ENCODE data around the gene SLC35D3.

The SLC35D3 gene

DNA sequence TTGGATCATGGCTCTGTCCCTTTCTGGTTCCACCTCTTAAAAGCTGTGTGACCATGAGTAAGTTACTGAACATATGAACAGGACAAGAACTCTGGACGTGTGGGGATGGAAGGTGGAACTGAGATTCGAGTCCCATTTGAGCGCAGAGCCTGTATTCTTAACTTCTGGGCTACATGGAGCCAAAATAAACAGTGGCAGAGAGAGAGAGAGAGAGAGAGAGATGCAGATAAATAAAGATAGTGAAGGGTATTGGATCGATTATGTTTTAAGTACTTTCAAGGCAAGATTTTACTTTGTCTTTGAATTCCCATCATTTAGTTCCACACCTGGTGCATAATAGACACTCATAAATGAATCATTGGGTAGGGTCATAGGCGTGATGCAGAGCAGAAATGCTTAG, 39.7 kb downstream of the SLC35D3 start:
- TF ChIP-seq CREB1 (IDR thresholded peaks at IDR 0.05; ENCODE audit: low read depth) (no peak), FOXM1 (IDR thresholded peaks at IDR 0.05; ENCODE audit: borderline replicate concordance, low read depth) (no peak), EGR1 (IDR thresholded peaks at IDR 0.05) (no peak), USF1 (IDR thresholded peaks at IDR 0.05) (no peak), CEBPB (IDR thresholded peaks at IDR 0.05) (no peak), TAF1 (IDR thresholded peaks at IDR 0.05; ENCODE audit: low read depth) (no peak), RAD21 (IDR thresholded peaks at IDR 0.05; ENCODE audit: low read depth) (no peak), YY1 (IDR thresholded peaks at IDR 0.05; ENCODE audit: low read depth) (no peak), TEAD4 (IDR thresholded peaks at IDR 0.05) (no peak), REST (IDR thresholded peaks at IDR 0.05; ENCODE audit: low read depth) (no peak), ZBTB7A (IDR thresholded peaks at IDR 0.05; ENCODE audit: low read depth) (no peak), EP300 (IDR thresholded peaks at IDR 0.05; ENCODE audit: borderline replicate concordance) (no peak), TCF12 (IDR thresholded peaks at IDR 0.05; ENCODE audit: low read depth) (no peak), NFIC (IDR thresholded peaks at IDR 0.05) (no peak)
- TF ChIP-seq, protein P1, sequence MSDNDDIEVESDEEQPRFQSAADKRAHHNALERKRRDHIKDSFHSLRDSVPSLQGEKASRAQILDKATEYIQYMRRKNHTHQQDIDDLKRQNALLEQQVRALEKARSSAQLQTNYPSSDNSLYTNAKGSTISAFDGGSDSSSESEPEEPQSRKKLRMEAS (IDR thresholded peaks at IDR 0.05) = no peak

DNA sequence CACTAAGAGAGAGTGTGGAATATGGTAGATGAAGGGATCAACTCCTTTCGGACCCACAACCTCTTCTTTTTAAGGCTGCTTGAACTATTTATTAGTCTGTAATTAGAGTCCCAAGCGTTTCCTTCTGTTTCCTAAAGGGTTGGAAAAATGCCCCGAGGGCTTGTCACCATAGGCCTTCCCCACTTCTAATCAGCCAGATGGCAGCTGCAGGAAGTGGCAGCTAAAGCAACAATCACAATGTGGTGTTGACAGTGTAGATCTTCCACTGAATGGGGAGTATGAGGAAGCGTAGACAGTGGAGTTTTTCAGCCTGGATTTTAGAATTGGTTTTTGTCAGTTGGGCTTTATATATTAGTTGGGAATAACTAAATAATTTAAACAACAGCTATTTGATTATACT, 40.6 kb downstream of the SLC35D3 start:
- TF ChIP-seq REST (IDR thresholded peaks at IDR 0.05; ENCODE audit: low read depth) = no peak

- TF ChIP-seq ZBTB7A (IDR thresholded peaks at IDR 0.05; ENCODE audit: low read depth) (no peak), NFIC (IDR thresholded peaks at IDR 0.05) (no peak), EP300 (IDR thresholded peaks at IDR 0.05; ENCODE audit: borderline replicate concordance) (no peak), TCF12 (IDR thresholded peaks at IDR 0.05; ENCODE audit: low read depth) (no peak), TEAD4 (IDR thresholded peaks at IDR 0.05) (no peak), EGR1 (IDR thresholded peaks at IDR 0.05) (no peak), RAD21 (IDR thresholded peaks at IDR 0.05; ENCODE audit: low read depth) (no peak)
Measured at GRCh38 chr6:136963259-136963658, 41.2 kb downstream of the SLC35D3 start.

DNA sequence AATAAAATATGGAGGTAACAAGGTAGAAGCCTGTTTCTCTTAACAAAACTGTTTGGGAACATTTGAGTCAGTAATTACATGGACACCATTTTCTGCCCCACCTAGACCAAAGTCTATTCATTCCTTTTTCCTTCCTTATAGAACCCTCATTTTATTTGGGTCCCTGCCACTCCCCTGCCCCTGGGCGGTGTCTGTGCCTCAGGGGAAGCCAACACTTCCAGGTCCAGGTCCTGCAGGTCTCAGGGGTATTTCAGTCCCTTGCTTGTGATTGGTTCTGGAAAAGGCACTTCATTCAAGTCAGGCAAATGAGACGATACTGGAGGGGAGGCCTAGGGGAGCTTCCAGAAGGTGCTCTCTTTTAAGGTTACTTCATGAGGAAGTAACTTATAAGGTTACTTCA, 42.3 kb downstream of the SLC35D3 start:
- TF ChIP-seq TCF12 (IDR thresholded peaks at IDR 0.05; ENCODE audit: low read depth) (no peak), REST (IDR thresholded peaks at IDR 0.05; ENCODE audit: low read depth) (no peak), TAF1 (IDR thresholded peaks at IDR 0.05; ENCODE audit: low read depth) (no peak), YY1 (IDR thresholded peaks at IDR 0.05; ENCODE audit: low read depth) (no peak), ZBTB7A (IDR thresholded peaks at IDR 0.05; ENCODE audit: low read depth) (no peak), EGR1 (IDR thresholded peaks at IDR 0.05) (no peak), RAD21 (IDR thresholded peaks at IDR 0.05; ENCODE audit: low read depth) (no peak), TEAD4 (IDR thresholded peaks at IDR 0.05) (no peak)
- TF ChIP-seq, protein P1 (IDR thresholded peaks at IDR 0.05) = no peak

DNA sequence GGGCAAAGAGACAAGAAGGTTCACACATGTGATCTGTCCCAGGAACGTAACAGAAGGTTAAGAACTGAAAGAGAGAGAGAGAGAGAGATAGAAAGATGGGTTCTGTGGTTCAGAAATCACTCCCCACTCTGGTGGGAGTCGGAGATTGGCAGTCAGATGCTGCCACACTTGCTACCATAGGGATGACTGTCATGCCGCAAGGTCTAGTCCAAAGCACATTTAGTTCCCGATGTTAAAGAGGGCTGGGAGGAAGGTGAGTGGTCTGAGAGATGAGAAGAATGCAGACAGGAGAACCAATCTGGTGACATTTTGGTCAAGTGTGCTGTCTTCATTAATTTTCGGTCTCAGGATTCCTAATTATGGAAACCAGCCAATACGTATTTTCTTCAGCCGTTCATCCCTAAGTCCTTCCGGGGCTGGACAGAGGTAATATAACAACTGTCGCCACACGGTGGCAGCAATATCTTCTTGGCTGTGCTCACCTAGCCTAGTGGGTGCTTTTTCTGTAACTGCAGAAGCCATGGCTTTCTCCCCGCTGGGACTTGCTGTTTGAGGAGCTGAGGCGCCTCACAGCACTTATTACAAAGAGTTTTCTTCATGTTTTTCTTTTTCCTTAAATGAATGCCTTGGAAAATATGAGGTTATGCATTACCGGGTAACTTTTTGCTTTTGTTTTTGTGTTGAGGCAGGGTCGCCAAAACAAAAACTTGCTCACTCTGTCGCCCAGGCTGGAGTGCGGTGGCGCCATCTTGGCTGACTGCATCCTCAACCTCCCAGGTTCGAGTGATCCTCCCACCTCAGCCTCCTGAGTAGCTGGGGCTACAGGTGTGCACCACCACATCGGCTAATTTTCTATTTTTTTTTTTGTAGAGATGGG, 46.0 kb downstream of the SLC35D3 start:
- peak; percentile 65 for TF ChIP-seq NFIC (IDR thresholded peaks at IDR 0.05)
- TF ChIP-seq RAD21 (IDR thresholded peaks at IDR 0.05; ENCODE audit: low read depth) = peak; percentile 86
- no peak for TF ChIP-seq FOXM1 (IDR thresholded peaks at IDR 0.05; ENCODE audit: borderline replicate concordance, low read depth)
- TF ChIP-seq REST (IDR thresholded peaks at IDR 0.05; ENCODE audit: low read depth) = peak; percentile 47; the same call in 1 of the 2 replicates
- no peak for TF ChIP-seq YY1 (IDR thresholded peaks at IDR 0.05; ENCODE audit: low read depth)

Measured in Ishikawa (cell line).